Dendritic cell treated with granulocyte-macrophage colony-stimulating factor and Interleukin-4, amounts not matched to agents 40 ng/mL and 50 ng/mL, for 4 days (primary cell): Measurements from ENCODE around the gene WWOX.
"Not testable (repeated sequence)": the region's sequence is repeated elsewhere in the genome, so short reads cannot be mapped to it uniquely, and the experiment has no call there.

Source experiments
- H3K27ac Mint-ChIP-seq: one replicate; pipeline ENCODE4 v1.8.0; 2022; ENCODE audit warnings: mild to moderate bottlenecking, mixed read lengths
- H3K27me3 Mint-ChIP-seq: one replicate; pipeline ENCODE4 v1.8.0; 2022; ENCODE audit warnings: mild to moderate bottlenecking, mixed read lengths
- H3K36me3 Mint-ChIP-seq: one replicate; pipeline ENCODE4 v1.8.0; 2022; ENCODE audit warnings: low read depth, mixed read lengths
- H3K4me1 Mint-ChIP-seq: one replicate; pipeline ENCODE4 v1.8.0; 2022; ENCODE audit warnings: low read depth, mixed read lengths
- H3K4me3 Mint-ChIP-seq: one replicate; pipeline ENCODE4 v1.8.0; 2022; ENCODE audit warnings: mild to moderate bottlenecking, moderate library complexity, mixed read lengths
- H3K9me3 Mint-ChIP-seq: one replicate; pipeline ENCODE4 v1.8.0; 2022; ENCODE audit warnings: mixed read lengths
- intact Hi-C: fragments of 100-400 bp; cut with micrococcal nuclease; formaldehyde crosslinking; loops from one replicate; pipeline ENCODE4 v1.15.0; 2022

Gene WWOX

DNA sequence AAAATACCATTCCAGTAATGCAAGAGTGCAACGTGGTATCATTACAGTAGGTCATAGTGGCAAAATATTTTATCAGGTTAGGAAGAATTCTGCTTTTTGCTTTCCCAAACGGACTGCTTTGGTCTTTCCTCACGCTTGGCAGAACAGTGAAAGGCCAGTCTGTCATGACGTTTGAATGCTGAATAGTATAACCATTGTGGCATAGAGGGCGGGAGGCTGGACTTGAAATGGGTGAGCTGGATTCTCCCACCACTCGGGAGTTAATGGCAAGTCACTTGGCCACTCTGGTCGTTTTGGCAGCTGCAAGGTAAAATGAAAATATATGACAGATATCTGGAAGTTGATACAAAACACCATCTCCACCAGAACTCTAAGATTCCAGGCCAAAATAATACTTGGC is 1109.9 kb downstream of the WWOX start:
- no peak overlapping the region for H3K4me3 Mint-ChIP-seq
- no peaks in the 10 kb centered on the region for H3K27me3 Mint-ChIP-seq
- no peaks in the 10 kb centered on the region for H3K36me3 Mint-ChIP-seq

GRCh38 chr16:79210607-79211006 is 1111.2 kb downstream of the WWOX start:
- Mint-ChIP-seq H3K27me3 (no peaks in the 10 kb centered on the region), H3K4me1 (no peaks in the 10 kb centered on the region), H3K4me3 (no peak overlapping the region), H3K36me3 (no peaks in the 10 kb centered on the region), H3K27ac (no peak overlapping the region), H3K9me3 (peaks cover 8% of the 10 kb centered on the region)
- intact Hi-C loops: no loop called here

More for the DNA sequence above, 1109.9 kb downstream of the WWOX start:
- Mint-ChIP-seq H3K27ac (no peak overlapping the region), H3K9me3 (peaks cover 8% of the 10 kb centered on the region), H3K4me1 (no peaks in the 10 kb centered on the region)
- intact Hi-C loops: no loop called here

DNA sequence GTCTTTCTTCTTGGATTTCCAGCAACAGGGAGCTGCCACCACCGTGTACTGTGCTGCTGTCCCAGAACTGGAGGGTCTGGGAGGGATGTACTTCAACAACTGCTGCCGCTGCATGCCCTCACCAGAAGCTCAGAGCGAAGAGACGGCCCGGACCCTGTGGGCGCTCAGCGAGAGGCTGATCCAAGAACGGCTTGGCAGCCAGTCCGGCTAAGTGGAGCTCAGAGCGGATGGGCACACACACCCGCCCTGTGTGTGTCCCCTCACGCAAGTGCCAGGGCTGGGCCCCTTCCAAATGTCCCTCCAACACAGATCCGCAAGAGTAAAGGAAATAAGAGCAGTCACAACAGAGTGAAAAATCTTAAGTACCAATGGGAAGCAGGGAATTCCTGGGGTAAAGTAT is 1112.1 kb downstream of the WWOX start:
- intact Hi-C loops: no loop called here
- Mint-ChIP-seq H3K27ac (no peak overlapping the region), H3K9me3 (peaks cover 8% of the 10 kb centered on the region), H3K36me3 (no peaks in the 10 kb centered on the region), H3K4me3 (no peak overlapping the region), H3K4me1 (no peaks in the 10 kb centered on the region), H3K27me3 (no peaks in the 10 kb centered on the region)

GRCh38 chr16:79212114-79212791 is 1112.8 kb downstream of the WWOX start:
- Mint-ChIP-seq H3K27ac (no peak overlapping the region), H3K9me3 (peaks cover 8% of the 10 kb centered on the region), H3K27me3 (no peaks in the 10 kb centered on the region), H3K36me3 (no peaks in the 10 kb centered on the region), H3K4me3 (no peak overlapping the region), H3K4me1 (no peaks in the 10 kb centered on the region)
- intact Hi-C loops: no loop called here

- Mint-ChIP-seq H3K27me3 (no peaks in the 10 kb centered on the region), H3K4me1 (no peaks in the 10 kb centered on the region), H3K4me3 (no peak overlapping the region), H3K9me3 (peaks cover 8% of the 10 kb centered on the region), H3K27ac (no peak overlapping the region), H3K36me3 (no peaks in the 10 kb centered on the region)
- intact Hi-C loops: no loop called here
These were observed 1113.8 kb downstream of the WWOX start for GRCh38 chr16:79213214-79213613.

GRCh38 chr16:79215289-79215688 is 1115.8 kb downstream of the WWOX start:
- H3K4me1 Mint-ChIP-seq: no peaks in the 10 kb centered on the region
- H3K27ac Mint-ChIP-seq: no peak overlapping the region
- H3K36me3 Mint-ChIP-seq: no peaks in the 10 kb centered on the region
- H3K9me3 Mint-ChIP-seq: peaks cover 8% of the 10 kb centered on the region
- no peaks in the 10 kb centered on the region for H3K27me3 Mint-ChIP-seq
- H3K4me3 Mint-ChIP-seq: no peak overlapping the region
- intact Hi-C loops: no loop called here

- H3K27ac Mint-ChIP-seq: no peak overlapping the region
- intact Hi-C loops: no loop called here
These were observed 1118.0 kb downstream of the WWOX start for GRCh38 chr16:79217375-79218011.

GRCh38 chr16:79218351-79218750 is 1118.9 kb downstream of the WWOX start:
- Mint-ChIP-seq H3K27me3 (peaks cover 5% of the 10 kb centered on the region), H3K36me3 (no peaks in the 10 kb centered on the region), H3K9me3 (peaks cover 8% of the 10 kb centered on the region), H3K27ac (no peak overlapping the region), H3K4me1 (no peaks in the 10 kb centered on the region), H3K4me3 (no peak overlapping the region)
- intact Hi-C loops: no loop called here

More at GRCh38 chr16:79217375-79218011, 1118.0 kb downstream of the WWOX start:
- no peaks in the 10 kb centered on the region for H3K36me3 Mint-ChIP-seq
- no peak overlapping the region for H3K4me3 Mint-ChIP-seq
- H3K9me3 Mint-ChIP-seq: peaks cover 8% of the 10 kb centered on the region
- H3K27me3 Mint-ChIP-seq: peaks cover 2% of the 10 kb centered on the region
- no peaks in the 10 kb centered on the region for H3K4me1 Mint-ChIP-seq

- H3K27me3 Mint-ChIP-seq: peaks cover 21% of the 10 kb centered on the region
- H3K4me1 Mint-ChIP-seq, H3K36me3 Mint-ChIP-seq, intact Hi-C loops, H3K9me3 Mint-ChIP-seq, H3K27ac Mint-ChIP-seq, H3K4me3 Mint-ChIP-seq: not testable (repeated sequence)
These were observed 1126.5 kb downstream of the WWOX start for GRCh38 chr16:79225994-79226393.

- Mint-ChIP-seq H3K4me3 (no peak overlapping the region), H3K27ac (no peak overlapping the region), H3K27me3 (peaks cover 19% of the 10 kb centered on the region), H3K4me1 (no peaks in the 10 kb centered on the region), H3K36me3 (no peaks in the 10 kb centered on the region), H3K9me3 (no peaks in the 10 kb centered on the region)
- intact Hi-C loops: no loop called here
These were observed 1129.9 kb downstream of the WWOX start for GRCh38 chr16:79229361-79229760.

GRCh38 chr16:79245700-79246099 is 1146.2 kb downstream of the WWOX start:
- H3K27ac Mint-ChIP-seq, H3K4me1 Mint-ChIP-seq, H3K4me3 Mint-ChIP-seq, H3K36me3 Mint-ChIP-seq, intact Hi-C loops: not testable (repeated sequence)
- Mint-ChIP-seq H3K9me3 (peaks cover 13% of the 10 kb centered on the region), H3K27me3 (peaks cover 23% of the 10 kb centered on the region)

DNA sequence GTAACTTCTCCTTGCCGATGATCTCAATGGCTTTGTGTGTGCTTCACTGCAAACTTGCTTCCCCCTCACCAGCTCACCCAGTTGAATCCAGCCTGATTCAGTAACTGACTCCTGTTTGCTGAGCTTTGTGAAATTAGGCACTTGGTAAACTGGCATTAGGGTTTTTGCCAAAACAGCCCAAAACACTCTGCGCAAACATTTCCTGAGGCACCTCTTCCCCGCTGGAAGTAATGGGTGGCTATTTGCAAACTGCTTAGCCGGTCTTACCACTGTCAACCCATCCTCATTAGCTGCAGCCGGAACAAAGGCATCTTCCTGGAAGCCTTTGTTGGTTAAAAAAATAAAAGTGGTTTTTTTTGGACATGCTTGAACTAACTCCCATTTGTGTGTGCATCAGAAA is 1147.9 kb downstream of the WWOX start:
- Mint-ChIP-seq H3K27ac (no peak overlapping the region), H3K4me1 (no peaks in the 10 kb centered on the region), H3K36me3 (no peaks in the 10 kb centered on the region), H3K4me3 (no peak overlapping the region), H3K9me3 (no peaks in the 10 kb centered on the region), H3K27me3 (peaks cover 16% of the 10 kb centered on the region)
- intact Hi-C loops: no loop called here

DNA sequence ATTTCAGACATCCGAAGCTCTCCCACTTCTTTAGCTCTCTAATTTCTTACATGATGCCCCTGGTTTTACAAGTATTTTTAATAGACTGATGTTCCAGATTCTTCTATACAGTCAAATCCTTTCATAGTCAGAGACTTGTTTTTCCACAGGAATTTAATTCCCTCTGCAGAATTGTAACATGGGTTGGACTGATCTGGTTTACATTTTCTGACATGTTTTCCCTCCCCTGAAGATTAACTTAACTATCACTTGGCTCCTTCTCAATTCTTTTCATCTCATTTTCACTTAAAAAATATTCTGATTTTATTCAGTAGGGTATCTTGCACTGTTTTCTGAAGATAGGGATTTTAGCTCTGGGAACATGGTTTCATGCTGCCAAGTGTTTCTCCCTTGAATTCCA is 1148.9 kb downstream of the WWOX start:
- Mint-ChIP-seq H3K27ac (no peak overlapping the region), H3K9me3 (no peaks in the 10 kb centered on the region), H3K36me3 (no peaks in the 10 kb centered on the region), H3K4me1 (peaks cover 5% of the 10 kb centered on the region), H3K27me3 (peaks cover 12% of the 10 kb centered on the region), H3K4me3 (no peak overlapping the region)
- intact Hi-C loops: no loop called here

DNA sequence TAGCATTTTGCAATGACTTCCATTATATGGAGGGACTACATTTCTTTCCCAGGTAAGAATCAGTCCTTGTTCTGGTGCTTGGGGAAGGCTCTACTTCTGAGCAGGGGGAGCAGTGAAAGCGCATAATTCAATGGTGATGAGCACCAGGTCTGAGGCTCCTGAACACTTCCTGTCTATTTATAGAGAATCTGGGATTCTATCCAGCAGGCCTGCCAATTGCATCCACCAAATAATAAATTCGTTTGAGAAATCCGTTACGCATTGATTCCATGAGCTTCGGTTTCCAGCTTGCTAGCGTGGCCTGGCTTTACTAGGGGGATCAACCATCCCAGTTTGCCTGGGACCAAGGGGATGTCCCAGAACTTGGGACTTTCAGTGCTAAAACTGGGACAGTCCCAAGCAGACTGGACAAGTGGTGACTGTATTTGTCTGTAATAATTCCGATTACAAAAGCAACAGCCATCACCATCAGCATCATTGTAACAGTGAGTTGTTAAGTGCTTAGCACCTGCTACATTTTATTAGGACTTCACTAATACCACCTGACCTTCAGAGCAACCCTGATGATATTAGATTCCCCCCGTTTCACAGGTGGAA is 1151.1 kb downstream of the WWOX start:
- no peaks in the 10 kb centered on the region for H3K36me3 Mint-ChIP-seq
- intact Hi-C loops: loop anchor here (10.0 kb wide), 1 partner anchor 156 kb away; no protein-coding TSS in a partner anchor
- peaks cover 13% of the 10 kb centered on the region for H3K27me3 Mint-ChIP-seq
- H3K4me1 Mint-ChIP-seq: peaks cover 9% of the 10 kb centered on the region
- no peak overlapping the region for H3K27ac Mint-ChIP-seq
- no peak overlapping the region for H3K4me3 Mint-ChIP-seq
- H3K9me3 Mint-ChIP-seq: no peaks in the 10 kb centered on the region
